HTERT RPE-1 (cell line): Measurements from ENCODE around the gene TRIM66.

Source experiments
- in situ Hi-C: fragments of 300-500 bp; cut with MboI; formaldehyde crosslinking; loops from 4 replicates; pipeline ENCODE4 v1.14.3; 2020; ENCODE audit warnings: low sequenced_read_pairs

TRIM66 gene

DNA sequence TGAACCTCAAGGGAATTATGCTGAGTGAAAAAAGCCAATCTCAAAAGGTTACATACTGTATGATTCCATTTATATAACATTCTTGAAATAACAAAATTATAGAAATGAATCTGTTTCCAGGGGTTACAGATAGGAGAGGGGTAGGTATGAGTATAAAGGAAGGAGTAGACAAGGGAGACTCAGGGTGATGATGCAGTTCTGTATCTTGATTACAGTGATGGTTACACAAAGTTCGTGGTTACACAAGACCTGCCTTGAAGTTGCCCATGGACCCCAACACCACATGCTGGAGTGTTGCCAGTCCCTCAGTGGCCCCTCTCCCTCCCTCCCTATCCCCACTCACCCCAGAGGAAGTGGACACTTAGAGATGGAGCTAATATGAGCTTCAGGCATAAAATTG lies 108.7 kb downstream of the TRIM66 start:
- in situ Hi-C loops: no loop called here

- in situ Hi-C loops: no loop called here
Observed at GRCh38 chr11:8567602-8568198, 114.8 kb downstream of the TRIM66 start.

DNA sequence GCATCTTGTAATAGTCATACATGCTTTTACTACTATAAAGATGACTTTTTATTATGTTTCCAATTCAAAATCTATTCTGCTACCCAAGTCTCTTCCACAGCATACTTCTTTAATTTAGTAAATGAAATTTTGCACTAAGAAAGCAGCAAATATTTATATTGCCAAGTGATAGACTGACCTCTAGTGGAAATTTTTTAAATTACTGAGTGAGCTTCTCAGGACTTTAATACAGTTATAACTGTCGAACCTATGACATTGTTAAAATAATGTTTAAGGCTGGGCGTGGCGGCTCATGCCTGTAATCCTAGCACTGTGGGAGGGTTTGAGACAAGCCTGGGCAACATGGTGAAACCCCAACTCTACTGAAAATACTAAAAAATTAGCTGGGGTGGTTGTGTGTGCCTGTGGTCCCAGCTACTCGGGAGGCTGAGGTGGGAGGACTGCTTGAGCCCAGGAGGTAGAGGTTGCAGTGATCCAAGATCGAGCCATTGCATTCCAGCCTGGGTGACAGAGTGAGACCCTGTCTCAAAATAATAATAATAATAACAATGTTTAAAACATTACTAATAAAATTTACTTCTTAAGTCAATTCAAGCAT lies 115.8 kb downstream of the TRIM66 start:
- in situ Hi-C loops: no loop called here

DNA sequence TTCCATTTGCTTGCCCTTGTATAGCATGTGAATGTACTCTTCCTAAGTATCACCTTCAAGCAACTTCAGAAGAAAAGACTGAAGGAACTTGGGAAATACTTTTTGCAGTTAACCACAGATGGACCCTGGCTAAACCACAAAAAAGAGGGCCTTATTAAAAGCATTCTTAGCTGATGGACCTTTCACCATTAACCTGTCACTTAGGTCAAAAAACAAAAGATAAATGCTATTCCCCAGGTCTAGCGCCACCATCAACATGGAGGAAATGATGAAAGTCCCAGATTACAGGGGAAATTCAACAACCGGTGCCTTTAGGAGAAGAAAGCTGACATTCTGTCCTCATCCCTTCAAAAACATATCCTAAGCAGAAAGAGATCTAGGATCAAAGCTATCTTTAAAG lies 117.9 kb downstream of the TRIM66 start:
- in situ Hi-C loops: no loop called here
